HG02678 (cell line): ENCODE measurements around the gene TMEM121.

ENCODE experiments used
- ATAC-seq: cut with Tn5 transposase; IDR thresholded peaks from one replicate; pipeline ENCODE4 v1.9.1; 2021; ENCODE audit warnings: mild to moderate bottlenecking, moderate library complexity; ENCODE audit not compliant: unreplicated experiment

TMEM121 gene

DNA sequence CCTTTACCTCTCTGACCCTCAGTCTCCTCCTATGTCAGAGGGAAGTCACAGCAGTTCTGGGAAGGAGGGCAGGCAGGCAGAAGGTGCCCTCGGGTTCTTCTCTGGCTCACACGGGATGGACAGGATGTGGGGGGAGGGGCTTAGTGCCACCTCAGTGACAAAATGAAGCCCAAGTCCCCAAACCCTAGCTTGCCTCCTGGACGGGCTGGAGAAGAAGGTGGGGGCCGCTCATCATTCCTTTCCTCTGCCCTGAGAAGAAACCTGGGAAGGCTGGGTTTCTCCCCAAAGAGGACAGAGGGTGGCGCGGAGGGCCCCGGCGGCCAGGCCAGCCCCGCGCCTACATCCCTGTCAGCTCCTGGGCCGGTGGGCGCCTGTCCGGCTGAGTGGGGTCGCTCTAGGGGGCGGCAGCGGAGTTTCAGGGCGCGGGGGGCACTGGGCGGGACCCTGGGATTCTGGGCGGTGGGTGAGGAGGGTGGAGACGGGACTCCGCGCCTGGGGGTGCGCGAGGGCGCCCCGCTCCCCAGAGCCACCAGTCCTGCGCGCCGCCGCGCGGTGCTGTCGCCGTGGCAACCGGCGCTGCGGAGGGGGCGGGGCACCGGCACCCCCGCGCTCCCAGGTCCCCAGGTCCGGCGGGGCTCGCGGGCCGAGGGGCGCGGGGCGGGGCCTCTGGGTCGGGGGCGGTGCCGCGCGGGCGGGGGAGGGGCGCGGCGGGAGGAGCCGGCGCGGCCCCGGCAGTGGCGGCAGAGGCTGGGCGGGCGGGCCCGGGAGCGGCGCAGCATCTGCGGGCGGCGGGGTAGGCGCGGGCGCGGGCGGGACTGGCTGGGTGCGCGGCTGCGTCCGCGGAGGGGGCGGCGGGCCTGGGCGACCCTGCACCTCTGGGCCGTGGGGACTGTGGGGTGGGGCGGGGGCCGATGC lies at the start of gene TMEM121:
Gene TMEM121 (plus strand): TSS at position 723 of the 915 bp plus-strand sequence. CDS start 2,252 bp downstream, outside the sequence.
- no peak for ATAC-seq

DNA sequence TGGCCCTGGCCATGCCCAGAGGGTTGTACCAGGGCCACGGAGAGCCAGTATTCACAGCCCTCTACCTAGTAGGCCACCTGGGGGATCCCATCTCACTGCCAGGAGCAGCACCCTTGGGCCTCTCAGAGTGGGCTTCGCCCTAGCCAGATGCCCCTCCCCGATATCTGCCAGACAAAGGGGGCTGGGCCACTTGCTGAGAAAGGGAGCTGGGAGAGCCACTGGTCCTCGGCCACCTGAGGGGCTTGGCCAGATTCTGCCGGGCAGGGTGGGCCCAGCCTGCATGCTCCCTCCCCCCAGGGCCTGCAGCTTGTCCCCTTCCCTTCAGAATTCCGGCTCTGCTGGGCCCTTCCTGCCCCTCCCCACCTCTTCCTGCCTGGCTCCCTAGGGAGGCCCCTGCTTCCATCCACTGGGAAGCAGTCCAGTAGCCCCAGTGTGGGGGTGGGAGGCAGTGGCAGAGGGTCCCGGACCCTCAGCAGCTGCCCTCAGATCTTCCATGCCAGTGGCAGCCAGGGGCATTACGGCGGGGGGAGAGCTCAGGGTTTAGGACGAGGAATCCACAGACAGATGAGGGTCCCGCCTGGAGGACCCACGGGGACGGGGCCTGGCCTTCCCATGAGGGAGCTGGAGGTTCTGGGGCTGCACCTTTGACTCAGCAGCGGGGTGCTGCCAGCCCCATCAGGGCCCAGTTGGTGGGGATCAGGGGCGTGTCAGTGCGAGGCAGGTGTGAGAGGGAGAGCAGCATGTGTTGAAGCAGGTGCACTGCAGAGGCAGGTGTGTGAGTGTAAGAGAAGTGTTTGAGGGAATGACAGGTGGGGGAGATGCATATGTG lies 49.3 kb upstream of the TMEM121 start:
- no peak for ATAC-seq

DNA sequence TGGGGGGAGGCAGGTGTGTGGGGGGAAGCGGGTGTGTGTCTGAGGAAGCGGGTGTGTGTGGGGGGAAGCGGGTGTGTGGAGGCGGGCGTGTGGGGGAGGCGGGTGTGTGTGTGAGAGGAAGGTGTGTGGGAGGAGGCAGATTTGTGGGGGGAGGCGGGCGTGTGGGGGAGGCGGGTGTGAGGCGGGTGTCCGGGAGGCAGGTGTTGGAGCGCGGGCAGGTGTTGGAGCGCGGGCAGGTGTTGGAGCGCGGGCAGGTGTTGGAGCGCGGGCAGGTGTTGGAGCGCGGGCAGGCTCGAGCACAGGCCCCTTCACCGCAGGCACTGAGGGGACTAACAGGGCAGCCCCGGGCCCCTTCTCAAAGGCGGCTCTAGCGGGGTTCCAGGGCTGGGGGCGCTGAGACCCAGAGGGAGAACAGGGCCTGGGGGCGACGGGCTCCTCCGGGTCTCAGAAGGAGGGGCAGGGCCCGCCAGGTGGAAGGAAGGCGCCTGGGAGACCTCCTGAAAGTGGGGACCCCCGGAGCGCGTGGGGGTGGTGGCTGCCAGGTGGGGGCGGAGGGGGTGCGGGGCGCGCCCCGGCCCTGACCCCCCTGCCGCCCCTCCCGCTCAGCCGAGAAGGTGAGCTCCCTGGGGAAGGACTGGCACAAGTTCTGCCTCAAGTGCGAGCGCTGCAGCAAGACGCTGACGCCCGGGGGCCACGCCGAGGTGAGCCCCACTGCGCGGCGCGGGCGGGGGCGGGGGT lies 48.6 kb upstream of the TMEM121 start:
- no peak for ATAC-seq

DNA sequence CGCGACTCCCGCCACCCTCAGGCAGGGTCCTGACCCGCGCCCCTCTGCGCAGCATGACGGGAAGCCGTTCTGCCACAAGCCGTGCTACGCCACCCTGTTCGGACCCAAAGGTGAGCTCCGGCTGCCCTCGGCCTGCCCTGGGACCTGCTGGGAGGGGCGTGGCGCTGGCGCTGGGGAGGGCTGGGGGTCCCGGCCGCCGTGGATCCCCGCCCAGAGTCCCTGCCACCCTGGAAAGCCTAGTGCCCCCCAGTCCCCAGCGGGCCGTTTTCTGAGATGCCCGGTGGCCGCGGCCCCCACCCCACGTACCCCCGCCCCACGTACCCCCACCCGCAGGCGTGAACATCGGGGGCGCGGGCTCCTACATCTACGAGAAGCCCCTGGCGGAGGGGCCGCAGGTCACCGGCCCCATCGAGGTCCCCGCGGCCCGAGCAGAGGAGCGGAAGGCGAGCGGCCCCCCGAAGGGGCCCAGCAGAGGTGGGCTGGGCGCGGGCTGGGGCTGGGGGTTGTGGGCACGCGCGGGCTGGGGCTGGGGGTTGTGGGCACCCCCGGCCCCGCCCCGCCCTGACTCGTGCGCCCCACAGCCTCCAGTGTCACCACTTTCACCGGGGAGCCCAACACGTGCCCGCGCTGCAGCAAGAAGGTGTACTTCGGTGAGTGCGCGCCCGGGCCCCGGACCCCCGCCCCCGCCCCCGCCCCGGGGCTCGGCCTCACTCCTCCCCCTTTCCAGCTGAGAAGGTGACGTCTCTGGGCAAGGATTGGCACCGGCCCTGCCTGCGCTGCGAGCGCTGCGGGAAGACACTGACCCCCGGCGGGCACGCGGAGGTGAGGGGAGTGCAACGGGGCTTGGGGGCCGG lies 47.8 kb upstream of the TMEM121 start:
- no peak for ATAC-seq

DNA sequence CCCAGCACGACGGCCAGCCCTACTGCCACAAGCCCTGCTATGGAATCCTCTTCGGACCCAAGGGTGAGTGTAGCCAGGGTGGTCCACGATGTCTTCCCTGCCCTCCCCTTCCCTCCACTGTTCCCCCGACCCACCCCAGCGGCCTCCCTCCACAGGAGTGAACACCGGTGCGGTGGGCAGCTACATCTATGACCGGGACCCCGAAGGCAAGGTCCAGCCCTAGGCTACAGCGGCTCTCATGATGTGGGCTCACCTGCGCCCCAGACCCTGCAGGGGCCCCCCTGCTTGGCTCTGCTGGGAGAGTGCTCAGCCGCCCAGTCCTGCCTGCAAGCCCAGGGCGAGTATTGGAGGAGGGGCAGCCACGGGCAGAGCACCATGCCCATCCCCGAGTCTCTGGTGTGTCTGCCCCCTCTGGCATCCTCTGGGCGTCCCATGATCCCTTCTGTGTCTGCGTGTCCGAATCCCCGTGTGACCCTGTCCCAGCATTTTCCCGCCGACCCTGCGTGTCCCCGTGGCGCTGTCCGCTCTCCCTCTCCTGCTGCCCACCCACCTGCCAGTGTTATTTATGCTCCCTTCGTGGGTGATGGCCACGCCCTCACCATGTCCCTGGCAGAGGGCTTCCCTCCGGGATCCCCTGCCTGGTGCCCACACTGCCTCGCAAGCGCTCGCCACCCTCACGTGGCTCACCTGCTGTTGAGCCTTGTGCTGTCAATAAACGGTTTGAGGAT lies 46.8 kb upstream of the TMEM121 start:
- no peak for ATAC-seq

DNA sequence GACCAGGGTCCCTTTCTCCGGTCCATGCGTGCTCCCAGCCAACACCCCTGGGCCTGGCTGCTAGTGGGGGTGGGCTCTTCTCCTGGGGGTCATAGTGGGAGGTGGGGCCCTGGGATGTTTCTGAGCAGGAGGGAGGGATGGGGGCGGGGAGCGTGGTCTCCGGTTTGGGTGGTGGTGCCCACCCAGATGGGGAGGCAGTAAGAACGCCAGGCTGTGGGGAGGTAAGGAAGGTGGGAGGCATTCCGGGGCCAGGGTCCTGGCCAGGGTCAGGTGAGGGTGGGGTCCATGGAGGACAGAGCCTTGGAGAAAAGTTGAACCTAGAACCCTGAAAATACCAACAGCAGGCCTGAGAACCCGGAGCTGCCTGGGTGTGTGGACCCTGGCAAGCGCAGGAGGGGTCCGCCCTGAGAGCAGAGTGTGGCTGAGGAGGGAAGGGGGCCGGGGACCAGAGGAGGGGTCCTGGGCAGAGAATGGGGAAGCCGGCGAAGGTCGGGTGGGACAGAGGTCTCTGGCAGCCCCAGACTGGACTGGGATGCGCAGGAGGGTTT lies 46.1 kb upstream of the TMEM121 start:
- ATAC-seq = no peak

DNA sequence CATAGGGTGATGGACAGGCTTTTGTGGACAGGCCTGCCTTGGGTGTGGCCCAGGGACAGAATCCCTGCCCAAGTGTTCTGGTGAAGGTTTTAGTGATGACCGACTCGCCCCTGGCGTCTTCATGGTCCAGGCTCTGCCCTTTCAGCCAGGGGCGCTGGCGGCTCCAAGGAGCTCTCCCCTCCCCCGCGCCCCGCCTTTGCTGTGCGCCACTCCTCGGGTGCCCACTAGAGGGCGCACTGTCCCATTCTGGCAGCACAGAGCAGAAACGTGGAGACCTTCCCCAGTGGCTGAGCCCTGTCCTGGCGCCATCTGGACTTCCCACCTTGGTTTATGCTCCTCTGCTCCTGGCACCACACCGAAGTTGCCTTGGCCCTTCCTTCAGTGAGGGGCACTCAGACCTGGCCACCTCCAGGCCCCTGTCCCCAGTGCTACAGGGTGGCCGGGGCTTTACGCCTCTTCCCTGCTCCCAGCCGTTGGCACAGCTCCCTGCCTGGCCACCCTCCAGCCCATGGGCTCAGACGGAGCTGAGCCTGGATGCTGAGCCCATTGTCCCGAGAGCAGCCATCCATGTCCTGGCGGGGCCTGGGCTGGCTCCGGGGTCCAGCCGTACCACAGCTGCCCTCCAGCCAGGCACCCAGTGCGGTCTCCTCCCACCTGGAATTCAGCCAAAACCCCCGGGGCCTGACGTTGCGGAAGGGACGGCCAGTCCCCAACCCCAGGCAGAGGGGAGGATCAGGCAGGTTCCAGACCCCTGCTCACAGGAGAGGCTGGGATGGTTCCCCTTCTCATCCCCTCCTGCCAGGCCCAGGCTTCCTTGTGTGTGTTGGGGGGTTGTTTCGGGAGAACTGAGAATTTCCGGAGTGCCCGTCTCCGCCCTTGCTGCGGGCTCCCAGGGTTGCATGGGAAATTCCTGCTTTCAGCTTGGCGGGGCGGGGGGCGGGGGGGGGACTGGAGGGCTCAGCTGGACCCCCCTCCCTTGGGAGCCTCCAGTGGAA lies 45.3 kb upstream of the TMEM121 start:
- ATAC-seq = peak; percentile 57

DNA sequence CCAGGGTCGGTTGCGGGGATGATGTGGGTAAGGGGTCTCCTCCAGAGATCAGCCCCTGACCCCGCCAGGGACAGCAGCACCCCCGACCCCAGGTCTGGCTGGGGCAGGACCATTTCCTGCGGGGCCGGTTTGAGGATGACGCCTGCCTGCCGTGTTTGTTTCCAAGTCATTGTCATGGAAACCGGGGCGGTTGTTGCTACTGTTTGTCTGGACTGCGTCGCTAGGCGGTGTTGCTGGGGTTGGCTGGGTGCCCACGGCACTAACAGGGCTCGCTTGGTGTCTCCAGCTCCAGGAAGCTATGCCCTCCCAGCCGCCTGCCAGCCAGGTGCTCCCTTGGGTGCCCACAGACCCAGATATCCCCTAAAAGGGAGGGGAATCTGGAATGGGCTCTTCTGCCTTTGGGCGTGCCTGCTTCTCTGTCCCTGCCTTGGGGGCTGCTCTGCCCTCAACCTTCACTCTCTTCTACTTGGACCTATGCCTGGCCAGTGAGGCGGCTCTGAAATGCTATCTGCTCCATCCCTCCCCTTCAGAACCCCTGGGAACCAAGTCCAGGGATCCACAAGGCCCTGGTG lies 44.4 kb upstream of the TMEM121 start:
- peak; percentile 53 for ATAC-seq

DNA sequence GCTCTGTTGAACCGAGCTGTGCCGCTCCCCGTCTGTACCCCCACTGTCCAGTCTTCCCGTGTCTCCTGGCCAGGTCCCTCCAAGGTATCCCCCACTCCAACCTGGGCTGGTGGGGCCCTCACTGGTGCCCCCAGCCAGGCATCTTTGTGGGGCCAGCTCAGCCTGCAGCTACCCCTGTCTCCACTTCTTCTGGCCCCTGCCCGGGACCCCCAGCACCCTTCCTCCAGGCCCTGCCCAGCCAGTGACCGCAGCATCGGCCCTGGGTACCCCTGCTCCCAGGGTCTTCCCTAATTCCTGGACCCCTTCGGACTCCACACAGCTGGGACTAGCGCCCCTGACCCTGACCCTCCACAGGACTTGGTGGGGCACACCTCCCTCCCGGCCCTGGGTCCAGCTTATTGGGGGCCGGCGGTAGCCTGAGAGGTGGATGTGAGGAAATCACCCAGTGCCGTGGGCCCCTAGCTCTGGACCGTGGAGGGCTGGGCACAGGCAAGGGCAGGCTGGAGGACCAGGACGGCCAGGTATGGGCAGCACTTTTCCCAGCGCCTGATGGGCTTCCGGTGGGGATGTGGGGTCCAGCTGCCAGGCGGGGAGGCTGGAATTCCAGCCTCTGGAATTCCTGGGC lies 43.8 kb upstream of the TMEM121 start:
- no peak for ATAC-seq

DNA sequence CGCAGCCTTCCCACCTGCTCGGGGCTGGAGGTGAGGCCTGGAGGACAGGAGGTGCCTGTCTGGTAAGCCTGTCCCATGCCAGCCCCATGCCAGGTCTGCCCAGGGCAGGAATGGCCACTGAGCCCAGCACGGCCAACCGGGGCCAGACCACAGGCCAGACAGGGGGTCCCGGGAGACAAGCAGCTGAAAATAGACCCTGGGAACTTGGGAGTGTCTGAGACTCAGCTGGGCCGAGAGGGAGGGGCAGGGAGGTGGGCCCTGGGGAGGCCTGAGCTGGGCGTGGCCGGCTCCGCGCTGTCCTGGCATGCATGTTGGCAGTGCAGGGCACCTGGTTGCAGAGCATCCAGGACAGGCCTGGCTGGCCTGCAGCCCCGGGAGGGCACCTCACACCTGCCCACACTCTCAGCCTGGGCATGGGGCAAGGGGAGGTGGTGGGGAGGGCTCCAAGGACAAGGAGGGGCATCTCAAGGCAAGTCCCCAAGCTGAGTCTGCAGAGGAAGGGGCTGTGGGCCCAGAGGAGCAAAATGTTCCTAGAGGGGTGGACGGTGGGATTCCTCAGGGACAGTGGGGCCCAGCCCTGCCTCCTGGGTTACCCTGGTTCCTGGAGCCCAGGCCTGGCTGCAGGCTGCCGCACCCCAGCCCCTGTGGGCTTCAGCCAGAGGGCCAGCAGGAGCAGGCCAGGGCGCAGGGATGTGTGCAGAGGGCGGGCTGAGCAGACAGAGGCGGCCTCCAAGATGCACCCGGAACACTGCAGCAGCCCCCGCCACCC lies 42.9 kb upstream of the TMEM121 start:
- ATAC-seq = no peak

DNA sequence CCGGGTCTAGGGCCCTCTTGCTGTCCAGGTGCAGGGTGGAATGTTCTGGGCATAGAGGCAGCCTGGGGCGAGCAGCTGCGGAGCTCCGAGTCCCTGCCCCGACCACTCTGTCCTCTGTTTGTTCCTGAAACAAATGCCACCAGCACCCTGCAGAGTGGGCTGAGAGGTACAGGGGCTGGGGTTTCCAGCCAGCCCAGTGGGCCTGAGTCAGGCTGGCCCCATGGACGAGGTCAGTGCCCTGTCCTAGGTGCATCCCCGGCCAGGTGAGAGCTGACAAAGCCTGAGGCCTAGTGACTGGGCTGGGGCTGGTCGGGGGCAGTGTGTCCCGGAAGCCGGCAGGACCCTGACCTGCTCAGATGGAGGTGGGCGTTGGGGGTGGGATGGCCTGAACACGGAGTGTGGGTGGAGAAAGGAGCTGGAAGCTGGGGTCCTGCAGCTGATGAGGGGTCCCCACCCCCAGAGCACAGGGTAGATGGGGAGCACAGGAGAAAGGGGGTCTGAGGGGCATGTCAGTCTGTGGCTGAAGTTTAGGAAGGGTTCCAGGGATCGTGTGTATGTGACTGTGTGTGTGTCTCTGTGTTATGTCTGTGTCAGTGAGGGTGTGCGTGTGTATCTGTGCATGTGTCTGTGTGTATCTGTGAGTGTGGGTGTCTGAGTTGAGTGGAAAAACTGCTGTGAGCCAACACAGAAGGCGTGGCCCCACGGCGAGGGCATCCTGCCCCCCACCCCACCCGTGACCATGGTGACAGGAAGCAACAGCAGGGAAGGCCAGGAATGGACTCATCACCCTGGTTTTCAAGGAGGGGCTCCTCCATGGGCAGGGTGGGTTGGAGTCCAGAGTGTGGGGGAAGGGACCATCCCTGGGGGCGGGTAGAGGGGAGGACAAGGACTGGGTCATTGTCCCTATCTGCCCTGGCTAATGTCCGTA lies 42.0 kb upstream of the TMEM121 start:
- no peak for ATAC-seq

DNA sequence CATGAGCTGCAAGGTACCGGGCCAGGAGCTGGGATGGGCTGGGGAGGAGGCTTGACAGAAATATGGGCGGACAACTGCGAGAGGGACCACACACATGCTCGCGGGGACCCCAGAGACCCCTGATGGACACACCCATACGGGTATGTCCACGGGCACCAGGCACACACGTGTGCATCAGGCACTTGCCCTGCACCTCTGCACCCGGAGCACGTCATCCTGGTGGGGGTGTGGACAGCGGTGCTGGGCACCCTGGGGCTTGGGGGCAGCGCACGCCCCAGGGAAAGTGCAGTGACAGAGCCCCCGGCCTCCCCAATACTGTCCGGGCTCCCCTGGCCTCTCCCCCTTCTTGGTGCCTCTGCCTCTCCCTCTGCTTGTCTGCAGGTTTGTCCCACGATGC lies 41.4 kb upstream of the TMEM121 start:
- ATAC-seq = no peak

DNA sequence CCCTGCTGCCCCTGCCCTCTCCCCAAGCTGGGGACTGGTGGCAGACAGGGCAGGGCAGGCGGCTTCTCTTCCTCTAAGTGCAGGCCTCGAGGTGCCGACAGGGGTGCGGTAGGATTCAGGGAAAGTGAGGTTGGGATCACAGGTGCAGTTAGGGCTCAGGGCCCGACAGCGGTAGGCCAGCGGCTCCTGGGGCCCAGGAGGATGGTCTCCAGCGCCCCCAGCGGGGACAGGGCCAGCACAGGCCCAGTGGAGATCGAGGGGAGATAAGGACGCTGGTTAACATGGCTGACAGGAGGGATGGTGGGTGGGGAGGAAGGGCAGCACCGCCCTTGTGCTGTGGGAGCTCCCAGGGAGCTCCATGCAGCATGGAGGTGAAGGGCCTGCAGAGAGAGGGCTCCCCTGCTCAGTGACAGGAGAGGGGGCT lies 40.6 kb upstream of the TMEM121 start:
- ATAC-seq = no peak

DNA sequence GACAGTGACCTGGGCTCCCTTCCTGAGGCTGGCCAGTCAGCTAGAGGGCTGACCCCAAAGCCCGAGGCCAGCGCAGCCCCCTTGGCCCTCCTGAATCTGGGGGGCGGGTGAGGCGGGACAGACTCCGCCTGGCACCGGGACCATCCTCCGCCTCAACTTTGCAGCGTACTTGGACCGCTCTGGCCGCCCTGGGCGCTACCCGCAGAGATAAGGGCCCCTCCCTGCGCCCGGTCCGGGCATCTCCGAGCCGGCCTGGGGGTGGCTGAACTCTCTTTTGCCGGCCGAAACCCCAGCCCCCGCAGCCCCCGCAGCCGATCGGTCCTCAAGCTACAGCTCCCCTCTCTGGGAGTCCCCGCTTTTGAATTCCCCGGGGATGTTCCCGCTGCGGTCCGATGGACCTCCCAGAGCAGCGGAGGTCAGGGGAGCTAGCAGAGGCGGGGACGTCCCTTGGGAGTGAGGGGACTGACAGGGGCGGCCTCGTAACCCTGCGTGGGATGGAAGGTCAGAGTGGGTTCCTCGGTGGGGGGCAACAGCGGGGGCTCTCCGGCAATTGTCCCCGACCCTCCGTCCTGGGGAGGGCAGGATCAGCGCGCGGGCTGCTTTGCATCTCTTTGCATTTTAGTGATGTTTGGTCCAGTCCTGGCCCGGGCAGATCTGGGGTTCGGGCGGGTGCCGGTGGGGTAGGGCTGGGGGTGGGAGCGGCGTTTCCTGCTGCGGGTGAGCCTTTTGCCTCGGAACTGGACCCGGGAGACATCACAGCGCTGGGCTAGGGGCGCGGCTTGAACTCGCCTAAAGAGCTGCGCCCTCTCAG lies 40.0 kb upstream of the TMEM121 start, which contains the start of gene CRIP1:
Gene CRIP1 (plus strand): TSS at position 724 of the 811 bp plus-strand sequence. CDS start 374 bp downstream, outside the sequence.
- ATAC-seq = no peak
